A549 (cell line): Measurements from ENCODE around the gene MARCHF6. TPM values are rescaled to one million over a fixed set of nuclear protein-coding genes. Genes with fewer than 3 reads are reported as not detected.
A peak's percentile ranks its signal among the peaks of the same experiment; 100 is the strongest.

Experiments
- ATAC-seq, 2 experiments: fragments of 200-7000 bp in 1 of 2; fragments of >200 bp in 1 of 2; cut with Nextera tagmentation in 1 of 2; cut with Tn5 transposase in 1 of 2; 3 replicates each; pipeline versions ENCODE4 v1.8.0 to v1.9.1; 2018 to 2020; ENCODE audit warnings: mild to moderate bottlenecking in 1 of 2, moderate library complexity in 1 of 2
- CTCF ChIA-PET: fragments of 300-600 bp; sonication (Branson Sonifier 250); formaldehyde crosslinking; extraction: SDS; loops from one replicate; lab custom pipeline; 2021; ENCODE audit warnings: antibody characterized with exemption, inconsistent platforms; lab: Yijun Ruan, JAX
- POLR2A ChIA-PET: fragments of 350-600 bp; formaldehyde crosslinking; extraction: SDS; loops from one replicate; lab custom pipeline; 2021; ENCODE audit warnings: antibody characterized with exemption, inconsistent platforms; lab: Yijun Ruan, JAX
- DNase-seq, 2 experiments: peaks; one replicate each; pipeline versions ENCODE4 v3.0.0 to v3.0.0-alpha.2; 2011 to 2016; ENCODE audit warnings: low read depth in 1 of 2, low spot score in 1 of 2
- FAIRE-seq: peaks from 2 replicates; lab custom pipeline; 2011; peaks lifted over from hg19 to GRCh38; lab: Jason Lieb, UNC
- H3K27ac ChIP-seq, 2 experiments: fragments of >200 bp; sonication (Bioruptor Twin); formaldehyde crosslinking; 3 replicates each; pipeline ENCODE4 v1.5.1; 2016 to 2017
- H3K4me1 ChIP-seq: fragments of >200 bp; sonication (Bioruptor Twin); formaldehyde crosslinking; 3 replicates; pipeline ENCODE4 v1.6.1; 2016
- H3K4me2 ChIP-seq: fragments of >200 bp; sonication (Bioruptor Twin); formaldehyde crosslinking; 3 replicates; pipeline ENCODE4 v1.6.1; 2016
- H3K4me3 ChIP-seq: fragments of >200 bp; sonication (Bioruptor Twin); formaldehyde crosslinking; 3 replicates; pipeline ENCODE4 v1.5.1; 2016
- H3K9me3 ChIP-seq: fragments of >200 bp; sonication (Bioruptor Twin); formaldehyde crosslinking; 3 replicates; pipeline ENCODE4 v1.6.1; 2016
- ATOH8 ChIP-seq: fragments of 250-450 bp; sonication (Bioruptor Pico); IDR thresholded peaks from 2 replicates; pipeline ENCODE4 v1.5.0; 2020; ENCODE audit warnings: low read depth, mild to moderate bottlenecking, moderate library complexity
- BCL3 ChIP-seq: fragments of >200 bp; sonication (Bioruptor Twin); formaldehyde crosslinking; IDR thresholded peaks from 3 replicates; pipeline ENCODE4 v1.6.1; 2016
- BHLHE40 ChIP-seq: IDR thresholded peaks from 2 replicates; pipeline ENCODE4 v1.6.1; 2012; ENCODE audit warnings: low read depth, low read length, inconsistent platforms
- CBX2 ChIP-seq: fragments of 200-600 bp; sonication (generic); IDR thresholded peaks from 2 replicates; pipeline ENCODE4 v1.6.1; 2016; ENCODE audit warnings: low read depth, mild to moderate bottlenecking, borderline replicate concordance
- CBX8 ChIP-seq: fragments of 200-600 bp; sonication (generic); IDR thresholded peaks from 2 replicates; pipeline ENCODE4 v1.6.1; 2016
- E2F6 ChIP-seq: IDR thresholded peaks from 2 replicates; pipeline ENCODE4 v1.6.1; 2012; ENCODE audit warnings: low read depth, borderline replicate concordance
- ELK1 ChIP-seq: fragments of 150-350 bp; IDR thresholded peaks from 2 replicates; pipeline ENCODE4 v1.6.1; 2014; ENCODE audit warnings: low read depth, mild to moderate bottlenecking, low read length
- HOXA7 ChIP-seq: fragments of 250-450 bp; sonication (Bioruptor Pico); IDR thresholded peaks from 2 replicates; pipeline ENCODE4 v1.5.0; 2020; ENCODE audit warnings: mild to moderate bottlenecking, moderate library complexity
- HOXB13 ChIP-seq: fragments of 250-450 bp; sonication (Bioruptor Pico); IDR thresholded peaks from 2 replicates; pipeline ENCODE4 v1.5.0; 2020; ENCODE audit warnings: low read depth, mild to moderate bottlenecking, moderate library complexity
- KDM1A ChIP-seq: fragments of 200-600 bp; sonication (generic); IDR thresholded peaks from 2 replicates; pipeline ENCODE4 v1.6.1; 2016; ENCODE audit warnings: low read depth, mild to moderate bottlenecking
- KDM5A ChIP-seq: fragments of 200-600 bp; sonication (generic); IDR thresholded peaks from 2 replicates; pipeline ENCODE4 v1.6.1; 2016; ENCODE audit warnings: antibody characterized with exemption, mild to moderate bottlenecking
- MAFK ChIP-seq: fragments of 450-650 bp; IDR thresholded peaks from 2 replicates; pipeline ENCODE4 v1.6.1; 2014; ENCODE audit not compliant: partially characterized antibody
- MYC ChIP-seq: IDR thresholded peaks from 2 replicates; pipeline ENCODE4 v1.6.1; 2012; ENCODE audit warnings: mild to moderate bottlenecking, inconsistent platforms, low read length, improper control_type of control experiment, borderline replicate concordance
- PBX3 ChIP-seq: IDR thresholded peaks from 2 replicates; pipeline ENCODE4 v1.6.1; 2012
- PHF8 ChIP-seq: fragments of 200-600 bp; sonication (generic); IDR thresholded peaks from 2 replicates; pipeline ENCODE4 v1.6.1; 2016; ENCODE audit warnings: low read depth, mild to moderate bottlenecking, antibody characterized with exemption, moderate library complexity, borderline replicate concordance
- POLR2A ChIP-seq: IDR thresholded peaks from 2 replicates; pipeline ENCODE4 v1.6.1; 2012; ENCODE audit warnings: mild to moderate bottlenecking, low read length
- REST ChIP-seq: fragments of 200-600 bp; sonication (generic); IDR thresholded peaks from 2 replicates; pipeline ENCODE4 v1.6.1; 2016; ENCODE audit warnings: antibody characterized with exemption, mild to moderate bottlenecking, moderate library complexity
- RNF2 ChIP-seq: fragments of 200-600 bp; sonication (generic); IDR thresholded peaks from 2 replicates; pipeline ENCODE4 v1.6.1; 2016; ENCODE audit warnings: low read depth, mild to moderate bottlenecking, antibody characterized with exemption, moderate library complexity, borderline replicate concordance
- TFCP2L1 ChIP-seq: fragments of 250-450 bp; sonication (Bioruptor Pico); IDR thresholded peaks from 2 replicates; pipeline ENCODE4 v1.5.0; 2021; ENCODE audit warnings: mild to moderate bottlenecking
- ZC3H11A ChIP-seq: fragments of 450-650 bp; IDR thresholded peaks from 2 replicates; pipeline ENCODE4 v1.6.1; 2014; ENCODE audit warnings: antibody characterized with exemption, mild to moderate bottlenecking
- ZSCAN20 ChIP-seq: fragments of 250-450 bp; sonication (Bioruptor Pico); IDR thresholded peaks from 2 replicates; pipeline ENCODE4 v1.8.0; 2022; ENCODE audit warnings: mild to moderate bottlenecking, moderate library complexity
- WGBS: methylation state at CpG from one replicate; pipeline ENCODE4 v1.1.6; 2017; ENCODE audit errors: missing lambda C conversion rate; 5-methylcytosine and 5-hydroxymethylcytosine counted together
- polyA plus RNA-seq, 4 experiments: library from polyadenylated mRNA; depleted of rRNA in 3 of 4; stranded (reverse); fragments of >200 nt; fragmentation: RNase III in 1 of 4; extraction: RNeasy Plus Mini Kit Qiagen cat#74134 plus additional on column Dnase treatment in 1 of 4; gene quantifications; 2 replicates in 3 of 4; 3 replicates in 1 of 4; pipeline ENCODE4 v1.2.3, GENCODE V29; 2011 to 2017

Gene MARCHF6
- polyA plus RNA-seq, 2 of the 4 experiments (the other 2 are of a cell fraction): 48.7 to 119 TPM

- DNase-seq (no peak), ATAC-seq (no peak), FAIRE-seq (no peak)
- 76% methylated on average over 5 of the region's 5 CpGs for WGBS
- peaks cover 10% of the 10 kb centered on the region for H3K4me1 ChIP-seq
- no peak for TF ChIP-seq TFCP2L1 (CRISPR knock-in tag)
- TF ChIP-seq ZC3H11A: no peak
- TF ChIP-seq KDM1A: no peak
- TF ChIP-seq HOXB13 (CRISPR knock-in tag): no peak
- ChIA-PET POLR2A (no interaction called here), CTCF (interaction anchor here (0.6 to 1.2 kb wide), 3 partner anchors 15 to 111 kb away, joined by 3 to 5 read pairs (median 3); no protein-coding TSS in a partner anchor)
- no peak overlapping the region for H3K27ac ChIP-seq
- no peak overlapping the region for H3K4me2 ChIP-seq
- H3K4me3 ChIP-seq: no peak overlapping the region
- H3K9me3 ChIP-seq: no peaks in the 10 kb centered on the region
Observed at GRCh38 chr5:10315201-10315600, 38.3 kb upstream of the MARCHF6 start.

- CTCF ChIA-PET: interaction anchor here (1.1 to 1.2 kb wide), 2 partner anchors 15 to 110 kb away, joined by 3 to 5 read pairs; no protein-coding TSS in a partner anchor
- Histone ChIP-seq H3K4me2 (no peak overlapping the region), H3K4me1 (peaks cover 2% of the 10 kb centered on the region), H3K4me3 (no peak overlapping the region), H3K27ac (no peak overlapping the region), H3K9me3 (no peaks in the 10 kb centered on the region)
- ATAC-seq (peak in 1 of 2 experiments; percentile 39; a peak in 1 of 6 replicates), FAIRE-seq (no peak), DNase-seq (no peak)
- 87% methylated on average over 15 of the region's 15 CpGs for whole genome bisulfite sequencing
- POLR2A ChIA-PET: interaction anchor here (0.7 kb wide), 1 partner anchor 10 kb away, joined by 10 read pairs; no protein-coding TSS in a partner anchor
- TF ChIP-seq RNF2 (no peak), REST (no peak), ZC3H11A (no peak), BHLHE40 (no peak), ELK1 (no peak), POLR2A (no peak), HOXA7 (CRISPR knock-in tag) (no peak), MYC (no peak), CBX2 (no peak), KDM5A (no peak), PBX3 (no peak), MAFK (no peak), ATOH8 (CRISPR knock-in tag) (no peak), PHF8 (no peak), E2F6 (no peak), CBX8 (no peak), BCL3 (no peak), ZSCAN20 (no peak)
Observed at GRCh38 chr5:10315824-10316509, 37.5 kb upstream of the MARCHF6 start.
